Vagina (tissue), 2 donors: ENCODE measurements around the gene DMD.

ENCODE experiments used
- POLR2A ChIP-seq, 2 donors: fragments of 450-650 bp; IDR thresholded peaks; one replicate each; pipeline ENCODE4 v1.6.1; 2017; ENCODE audit warnings: antibody characterized with exemption in 2 of 2, mild to moderate bottlenecking in 2 of 2, moderate library complexity in 2 of 2
- POLR2AphosphoS5 ChIP-seq, 2 donors: sonication (generic); formaldehyde crosslinking; IDR thresholded peaks; one replicate each; pipeline ENCODE4 v1.9.0; 2017; ENCODE audit warnings: antibody characterized with exemption in 2 of 2, mild to moderate bottlenecking in 2 of 2, low read depth in 1 of 2; ENCODE audit not compliant: insufficient read depth in 1 of 2
- TF ChIP-seq, protein P1 (sequence below), 3 experiments: fragments of 450-650 bp in 2 of 3; fragments of 200-600 bp in 1 of 3; sonication (generic) in 1 of 3; IDR thresholded peaks; one replicate each; pipeline ENCODE4 v1.5.1; 2017 to 2019; ENCODE audit warnings: antibody characterized with exemption in 3 of 3, mild to moderate bottlenecking in 2 of 3, moderate library complexity in 2 of 3

DNA sequence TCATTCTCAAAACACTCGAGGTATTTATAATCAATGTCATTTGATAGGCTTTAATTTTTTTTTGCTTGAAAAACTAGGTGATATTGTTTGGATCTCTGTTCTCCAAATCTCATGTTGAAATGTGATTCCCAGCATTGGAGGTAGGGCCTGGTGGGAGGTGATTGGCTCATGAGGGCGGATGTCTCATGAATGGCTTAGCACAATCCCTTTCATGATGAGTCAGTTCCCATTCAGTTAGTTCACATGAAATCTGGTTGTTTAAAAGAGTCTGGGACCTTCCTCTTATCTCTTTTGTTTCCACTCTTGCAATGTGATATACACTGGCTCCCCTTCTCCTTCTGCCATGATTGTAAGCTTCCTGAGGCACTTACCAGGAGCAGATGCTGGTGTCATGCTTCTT is 638.7 kb downstream of the DMD start:
- TF ChIP-seq, protein P1, sequence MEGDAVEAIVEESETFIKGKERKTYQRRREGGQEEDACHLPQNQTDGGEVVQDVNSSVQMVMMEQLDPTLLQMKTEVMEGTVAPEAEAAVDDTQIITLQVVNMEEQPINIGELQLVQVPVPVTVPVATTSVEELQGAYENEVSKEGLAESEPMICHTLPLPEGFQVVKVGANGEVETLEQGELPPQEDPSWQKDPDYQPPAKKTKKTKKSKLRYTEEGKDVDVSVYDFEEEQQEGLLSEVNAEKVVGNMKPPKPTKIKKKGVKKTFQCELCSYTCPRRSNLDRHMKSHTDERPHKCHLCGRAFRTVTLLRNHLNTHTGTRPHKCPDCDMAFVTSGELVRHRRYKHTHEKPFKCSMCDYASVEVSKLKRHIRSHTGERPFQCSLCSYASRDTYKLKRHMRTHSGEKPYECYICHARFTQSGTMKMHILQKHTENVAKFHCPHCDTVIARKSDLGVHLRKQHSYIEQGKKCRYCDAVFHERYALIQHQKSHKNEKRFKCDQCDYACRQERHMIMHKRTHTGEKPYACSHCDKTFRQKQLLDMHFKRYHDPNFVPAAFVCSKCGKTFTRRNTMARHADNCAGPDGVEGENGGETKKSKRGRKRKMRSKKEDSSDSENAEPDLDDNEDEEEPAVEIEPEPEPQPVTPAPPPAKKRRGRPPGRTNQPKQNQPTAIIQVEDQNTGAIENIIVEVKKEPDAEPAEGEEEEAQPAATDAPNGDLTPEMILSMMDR (IDR thresholded peaks at IDR 0.05) = no peak
- no peak for TF ChIP-seq POLR2A (IDR thresholded peaks at IDR 0.05)
- TF ChIP-seq POLR2AphosphoS5 (IDR thresholded peaks at IDR 0.05; ENCODE audit: insufficient read depth in 1 of 2, low read depth in 1 of 2) = no peak
